ENCODE data around the gene KCNC3.

GRCh38 chr19:50300814-50301606 lies 28.2 kb downstream of the KCNC3 start:
- TF ChIP-seq MEIS2 (CRISPR knock-in tag; IDR thresholded peaks at IDR 0.05) (no peak), HCFC1 (IDR thresholded peaks at IDR 0.05; ENCODE audit: low read depth, low read length) (no peak), ZNF275 (CRISPR knock-in tag; IDR thresholded peaks at IDR 0.05; ENCODE audit: borderline replicate concordance) (no peak), CTCF (CRISPR knock-in tag; IDR thresholded peaks at IDR 0.05) (no peak), SAFB2 (CRISPR knock-in tag; IDR thresholded peaks at IDR 0.05; ENCODE audit: borderline replicate concordance, low read depth) (no peak), NCOA2 (CRISPR knock-in tag; IDR thresholded peaks at IDR 0.05) (no peak), PHF8 (CRISPR knock-in tag; IDR thresholded peaks at IDR 0.05) (no peak), HDAC6 (IDR thresholded peaks at IDR 0.05; ENCODE audit: low read depth, low read length) (no peak), MLX (CRISPR knock-in tag; IDR thresholded peaks at IDR 0.05) (no peak), SP5 (CRISPR knock-in tag; IDR thresholded peaks at IDR 0.05; ENCODE audit: borderline replicate concordance, low read depth) (no peak), BORCS8-MEF2B (CRISPR knock-in tag; IDR thresholded peaks at IDR 0.05) (no peak), RBFOX2 (IDR thresholded peaks at IDR 0.05; ENCODE audit: low read depth, low read length) (no peak), ZNF430 (CRISPR knock-in tag; IDR thresholded peaks at IDR 0.05) (no peak), TBP (CRISPR knock-in tag; IDR thresholded peaks at IDR 0.05) (no peak)

Data from HepG2 (cell line).